COLO668 (cell line): Measurements from ENCODE around the gene CDH7.

Experiments used
- DNase-seq: peaks from one replicate; lab custom pipeline; 2025; ENCODE audit not compliant: unreplicated experiment; lab: John Stamatoyannopoulos, UW

The CDH7 gene

DNA sequence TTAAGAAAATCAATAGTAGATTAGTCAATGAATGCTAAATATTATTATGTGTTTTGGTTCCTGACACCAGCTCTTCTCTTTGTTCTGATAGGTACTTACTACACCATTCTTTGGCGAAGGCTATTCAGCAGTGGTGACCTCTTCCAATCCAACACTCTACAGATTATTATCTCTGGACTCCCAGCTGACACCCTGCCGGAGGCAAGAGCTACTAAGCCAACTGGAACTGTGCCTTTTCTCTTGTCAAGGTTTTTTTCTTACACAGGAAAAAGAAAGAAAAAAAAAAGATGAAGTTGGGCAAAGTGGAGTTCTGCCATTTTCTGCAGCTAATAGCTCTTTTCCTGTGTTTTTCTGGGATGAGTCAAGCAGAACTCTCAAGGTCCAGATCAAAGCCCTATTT lies 11.7 kb downstream of the CDH7 start:
- DNase-seq, result no peak

DNA sequence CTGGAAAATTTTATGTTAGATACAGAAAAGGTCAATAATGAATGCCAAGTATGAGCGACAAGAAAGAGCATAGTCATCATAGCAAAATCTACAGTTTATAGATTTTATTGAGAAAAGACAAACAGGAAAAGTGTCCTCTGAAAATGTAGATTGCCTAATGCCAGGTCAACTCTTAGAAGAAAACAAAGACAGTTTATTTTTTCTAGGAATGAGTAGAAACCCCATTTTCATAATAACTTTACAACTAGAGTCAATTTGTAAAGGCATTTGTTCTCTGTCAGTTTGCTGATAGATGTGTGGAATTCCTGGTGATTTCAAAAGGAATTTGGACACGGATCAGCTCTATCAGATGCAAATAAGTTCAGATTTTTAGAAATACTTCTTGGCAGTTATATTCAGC lies 16.6 kb downstream of the CDH7 start:
- DNase-seq, result no peak

DNA sequence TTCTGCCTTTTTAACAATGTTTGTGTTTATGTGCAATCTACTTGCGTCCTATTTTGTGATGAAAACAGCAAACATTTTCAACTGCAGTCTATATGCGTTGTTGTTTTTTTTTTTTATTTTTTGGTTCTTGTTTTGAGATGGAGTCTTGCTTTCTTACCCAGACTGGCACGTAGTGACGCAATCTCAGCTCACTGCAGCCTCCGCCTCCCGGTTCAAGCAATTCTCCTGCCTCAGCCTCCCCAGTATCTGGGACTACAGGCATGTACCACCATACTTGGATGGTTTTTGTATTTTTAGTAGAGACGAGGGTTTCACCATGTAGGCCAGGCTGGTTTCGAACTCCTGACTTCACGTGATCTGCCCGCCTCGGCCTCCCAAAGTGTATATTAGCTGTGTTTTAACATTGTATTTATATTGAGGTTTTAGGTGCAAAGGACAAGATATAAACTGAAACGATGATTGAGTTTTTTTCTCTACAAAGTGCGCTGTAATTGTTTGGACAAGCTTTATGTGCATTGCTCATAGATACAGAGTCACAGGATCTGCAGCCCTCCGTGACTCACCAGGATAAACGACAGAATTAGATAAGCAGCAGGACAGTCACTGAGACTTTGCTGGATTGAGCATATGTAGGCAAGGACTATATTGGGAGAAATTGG lies 17.4 kb downstream of the CDH7 start:
- no peak for DNase-seq

DNA sequence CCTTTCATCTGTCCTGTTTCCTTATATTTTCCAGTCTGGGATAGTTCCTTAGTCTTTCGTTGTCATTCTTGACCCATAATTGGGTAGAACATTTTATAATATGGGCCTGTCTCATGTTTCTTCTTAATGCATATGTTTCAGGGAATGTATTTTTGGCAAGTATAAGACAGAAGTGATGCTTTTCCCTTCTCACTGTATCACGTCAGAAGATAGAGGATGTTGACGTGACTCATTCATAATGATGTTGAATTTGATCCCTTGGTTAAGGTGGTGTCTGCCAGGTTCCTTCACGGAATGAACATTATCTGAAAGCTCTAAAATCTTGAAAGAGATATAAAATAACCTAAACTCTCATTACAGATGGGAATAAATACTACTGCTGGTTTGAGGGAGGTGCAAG lies 18.8 kb downstream of the CDH7 start:
- DNase-seq, result no peak

DNA sequence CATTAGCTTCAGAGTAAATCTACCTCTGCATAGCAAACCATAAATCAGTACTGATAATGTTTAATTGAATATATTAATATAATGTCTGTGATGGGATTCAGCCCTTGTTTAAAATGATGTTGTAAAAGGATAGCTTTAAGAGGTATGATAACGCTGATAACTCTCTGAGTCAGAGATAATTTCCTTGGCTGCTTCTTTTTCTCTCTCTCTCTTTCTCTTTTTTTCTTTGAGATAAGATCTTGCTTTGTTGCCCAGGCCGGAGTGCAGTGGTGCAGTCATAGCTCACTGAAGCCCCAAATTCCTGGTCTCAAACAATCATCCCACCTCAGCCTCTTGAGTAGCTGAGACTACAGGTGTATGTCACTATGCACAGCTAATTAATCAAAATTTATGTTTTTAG lies 35.7 kb downstream of the CDH7 start:
- DNase-seq, result no peak

DNA sequence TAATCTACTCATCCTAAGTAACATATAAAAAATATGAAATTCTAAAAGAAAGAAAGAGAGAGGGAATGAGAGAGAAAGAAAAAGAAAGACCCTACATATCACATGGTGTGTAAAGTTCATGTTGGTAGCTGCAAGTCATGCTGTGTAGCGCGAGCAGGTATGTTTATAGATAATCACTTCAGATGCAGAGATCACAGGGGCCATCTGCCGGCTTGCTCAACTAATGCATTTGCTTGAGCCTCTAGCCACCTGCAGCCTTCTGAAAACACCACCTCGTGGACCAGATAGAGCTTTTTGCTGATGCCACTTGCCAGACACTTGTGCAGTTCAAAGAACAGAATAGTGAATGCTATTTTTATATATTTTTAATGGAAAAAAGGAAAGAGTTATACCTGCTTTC lies 37.6 kb downstream of the CDH7 start:
- DNase-seq, result peak; percentile 60

DNA sequence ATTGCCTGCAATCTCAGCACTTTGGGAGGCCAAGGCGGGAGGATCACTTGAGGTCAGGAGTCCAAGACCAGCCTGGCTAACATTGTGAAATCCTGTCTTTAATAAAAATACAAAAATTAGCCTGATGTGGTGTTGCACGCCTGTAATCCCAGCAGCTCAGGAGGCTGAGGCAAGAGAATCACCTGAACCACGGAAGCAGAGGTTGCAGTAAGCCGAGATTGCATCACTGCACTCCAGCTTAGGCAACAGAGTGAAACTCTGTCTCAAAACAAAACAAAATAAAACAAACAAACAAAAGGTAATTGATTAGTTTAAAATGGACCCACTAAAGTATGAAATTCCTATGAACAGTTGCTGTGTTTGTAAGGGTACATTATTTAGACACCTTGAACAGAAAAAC lies 39.8 kb downstream of the CDH7 start:
- no peak for DNase-seq

DNA sequence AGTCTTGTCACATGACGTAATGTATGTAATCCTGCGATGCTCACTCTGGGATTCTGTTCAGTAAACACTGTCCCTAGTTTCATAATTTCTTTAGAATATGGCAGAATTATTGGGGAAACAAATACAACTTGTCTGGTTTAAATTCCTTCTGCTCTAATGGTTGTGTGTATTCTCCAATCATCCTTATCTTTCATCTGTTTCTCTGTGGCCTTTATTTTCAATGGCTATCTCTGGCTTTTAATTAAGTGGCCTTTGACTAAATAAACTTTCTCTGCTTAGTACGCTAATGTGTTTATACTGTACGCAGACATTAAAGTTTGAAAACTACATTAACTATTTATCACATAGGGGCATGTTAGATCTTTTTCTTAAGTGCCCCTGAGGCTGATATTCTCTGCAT lies 40.9 kb downstream of the CDH7 start:
- no peak for DNase-seq

DNA sequence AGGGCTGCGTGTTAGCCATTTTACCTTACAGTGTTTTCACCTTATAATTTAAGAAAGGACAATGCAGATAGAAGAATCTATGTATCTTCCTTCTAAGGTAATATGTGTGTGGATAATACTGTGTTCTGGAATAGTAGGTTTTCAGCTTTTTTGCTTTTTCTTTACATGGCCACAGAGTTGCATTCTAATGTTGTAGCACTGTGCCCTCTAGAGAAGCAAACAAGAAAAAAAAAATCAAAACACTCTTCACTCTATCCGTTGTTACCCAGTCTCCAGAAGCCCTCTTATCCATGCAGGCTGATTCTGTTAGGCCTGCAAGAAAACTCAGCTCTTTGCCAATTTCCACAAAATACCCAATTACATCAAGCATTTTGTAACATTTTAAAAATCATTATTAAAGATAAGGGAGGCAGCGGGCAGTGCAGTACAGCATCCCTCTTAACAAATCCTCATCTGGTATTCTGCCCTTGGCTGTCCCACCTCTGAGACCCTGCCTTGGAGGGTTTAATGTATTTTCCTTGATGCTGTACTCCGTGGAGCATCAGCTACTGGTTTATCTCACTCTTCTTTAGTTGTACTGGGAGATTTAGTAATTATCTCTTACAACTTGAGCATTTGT lies 41.8 kb downstream of the CDH7 start:
- no peak for DNase-seq

DNA sequence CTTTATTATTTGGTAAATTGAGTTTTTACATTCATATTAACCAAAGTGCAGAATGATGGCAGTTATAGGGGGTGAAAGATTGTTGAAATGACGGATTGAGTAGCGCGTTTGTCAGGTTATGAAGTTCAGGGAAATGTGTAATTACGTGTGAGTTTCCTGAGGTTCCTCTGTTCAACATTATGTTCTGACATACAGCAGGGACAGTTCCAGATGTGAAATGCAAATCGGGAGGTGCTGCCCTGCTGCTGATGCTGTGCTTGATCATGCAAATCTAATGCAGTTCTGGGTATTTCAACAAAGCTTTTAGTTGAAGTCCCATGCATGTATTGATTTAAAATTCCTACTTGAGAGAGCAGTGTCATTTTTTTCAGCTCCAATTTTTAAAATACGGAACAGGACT lies 57.9 kb downstream of the CDH7 start:
- no peak for DNase-seq

DNA sequence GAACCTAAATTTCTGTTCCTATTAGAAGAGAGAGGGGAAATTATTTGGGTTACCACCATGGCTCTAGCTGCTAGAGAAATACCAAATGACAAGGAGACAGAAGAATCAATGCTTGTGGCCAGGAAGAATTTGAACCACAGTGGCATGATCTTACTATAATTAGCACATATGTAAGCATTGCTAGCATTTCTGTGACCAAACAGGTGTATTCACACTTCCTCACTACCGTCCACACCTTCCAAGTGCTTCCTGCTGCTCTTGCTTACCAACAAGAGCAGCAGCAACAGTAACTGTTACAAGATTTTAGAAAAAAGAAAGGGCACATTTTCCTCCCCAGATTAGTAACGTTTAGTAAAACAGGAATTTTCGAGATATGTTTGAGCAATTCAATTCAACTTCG lies 60.5 kb downstream of the CDH7 start:
- DNase-seq, result no peak

DNA sequence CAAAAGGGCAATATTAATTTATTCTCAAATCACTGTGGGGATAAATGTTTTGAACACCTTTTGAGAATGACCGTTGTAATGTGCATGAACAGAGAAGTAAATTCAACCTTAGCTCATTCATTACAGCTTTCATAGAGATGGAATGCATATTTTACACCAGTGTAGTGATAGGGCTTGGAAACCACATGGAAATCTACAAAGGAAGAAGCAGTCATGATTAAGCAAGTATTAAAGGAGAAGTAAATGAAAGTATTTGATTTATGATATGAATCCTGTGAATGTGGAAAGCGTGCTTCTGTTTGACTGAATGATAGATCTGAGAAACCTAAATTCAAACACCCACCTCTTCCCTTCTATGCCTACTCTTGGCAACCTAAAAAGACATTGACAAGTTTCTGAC lies 64.7 kb downstream of the CDH7 start:
- DNase-seq, result no peak

DNA sequence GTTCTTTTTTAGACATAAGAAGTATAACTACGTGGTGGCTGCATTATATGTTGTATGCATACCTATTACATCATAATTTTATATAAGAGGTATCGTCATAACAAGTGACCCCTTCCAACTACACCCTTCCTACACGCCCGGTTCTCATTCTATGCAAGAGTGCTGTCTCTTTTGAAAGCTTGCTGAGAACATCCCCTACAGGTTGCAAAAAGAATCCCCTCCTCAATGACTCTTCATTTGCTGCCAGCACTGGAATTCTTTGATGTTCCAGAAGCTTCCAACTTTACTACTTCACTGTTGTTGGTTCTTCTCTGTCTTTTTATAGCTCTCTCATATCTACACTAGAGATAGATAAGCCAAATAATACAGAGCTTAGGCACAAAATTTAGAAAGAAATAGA lies 66.4 kb downstream of the CDH7 start:
- no peak for DNase-seq

DNA sequence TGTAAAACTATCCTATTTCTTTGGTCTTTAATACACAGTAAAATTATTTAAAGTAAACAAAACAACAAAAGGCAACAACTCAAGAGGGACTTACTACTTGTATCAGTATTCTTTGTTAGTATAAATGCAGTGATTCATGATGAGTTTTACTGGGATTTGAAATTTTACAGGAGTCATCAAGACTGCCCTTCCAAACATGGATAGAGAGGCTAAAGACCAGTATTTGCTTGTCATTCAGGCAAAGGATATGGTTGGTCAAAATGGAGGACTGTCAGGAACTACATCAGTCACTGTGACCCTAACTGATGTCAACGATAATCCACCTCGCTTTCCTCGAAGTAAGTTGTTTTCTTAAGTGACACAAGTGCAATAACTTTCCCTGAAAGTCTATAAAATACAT lies 71.1 kb downstream of the CDH7 start:
- DNase-seq, result no peak

DNA sequence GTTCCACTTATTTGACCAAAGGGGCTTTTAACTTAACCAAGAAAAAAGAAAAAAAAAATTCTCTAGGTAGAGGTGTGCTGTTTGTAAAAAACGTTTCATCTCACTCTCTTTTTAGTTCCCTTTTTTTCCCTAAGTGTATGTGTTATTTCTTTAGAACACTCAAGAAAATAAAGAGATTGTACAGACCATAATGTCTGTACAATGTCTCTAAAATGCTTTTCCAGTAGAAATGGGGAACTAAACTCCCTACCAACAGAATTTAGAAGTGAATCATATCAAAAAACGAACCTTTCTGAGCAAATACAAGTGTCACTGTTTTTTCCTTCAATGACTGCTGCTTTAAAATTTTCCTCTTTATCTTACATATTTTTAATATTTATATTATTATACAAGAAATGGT lies 72.0 kb downstream of the CDH7 start:
- DNase-seq, result no peak

DNA sequence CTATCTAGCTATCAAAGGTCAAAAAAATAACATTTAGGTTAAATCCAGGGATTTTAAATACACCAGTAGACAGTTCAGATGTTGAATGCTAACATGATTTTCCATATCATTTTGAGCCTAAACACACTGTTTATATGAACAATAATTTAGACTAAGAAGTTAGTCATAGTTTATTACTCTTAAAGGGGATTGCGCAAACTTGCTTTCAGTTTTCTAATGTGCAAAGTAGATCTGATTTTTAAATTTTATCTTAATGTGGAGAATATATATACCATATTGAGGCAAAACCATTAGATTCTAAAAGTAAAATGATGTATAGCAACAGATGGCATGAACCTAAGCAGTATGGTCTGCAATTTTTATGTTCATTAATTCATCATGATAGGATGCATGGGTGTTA lies 76.6 kb downstream of the CDH7 start:
- DNase-seq, result no peak

DNA sequence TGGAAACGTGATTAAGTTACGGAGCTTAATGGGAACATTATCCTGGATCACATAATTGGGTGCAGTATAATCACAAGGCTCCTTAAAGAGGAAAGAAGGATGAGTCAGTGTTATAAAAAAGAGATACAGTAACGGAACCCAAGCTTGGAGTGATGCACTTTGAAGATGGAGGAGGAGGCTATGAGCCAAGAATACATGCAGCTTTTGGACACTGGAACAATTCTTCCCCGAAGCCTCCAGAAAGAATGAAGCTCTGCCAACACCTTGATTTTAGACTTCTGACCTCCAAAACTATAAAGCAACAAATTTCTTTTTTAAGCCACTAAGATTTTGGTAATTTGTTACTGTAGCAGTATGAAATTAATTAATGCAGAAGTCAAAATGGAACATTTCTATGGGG lies 85.1 kb downstream of the CDH7 start:
- no peak for DNase-seq

DNA sequence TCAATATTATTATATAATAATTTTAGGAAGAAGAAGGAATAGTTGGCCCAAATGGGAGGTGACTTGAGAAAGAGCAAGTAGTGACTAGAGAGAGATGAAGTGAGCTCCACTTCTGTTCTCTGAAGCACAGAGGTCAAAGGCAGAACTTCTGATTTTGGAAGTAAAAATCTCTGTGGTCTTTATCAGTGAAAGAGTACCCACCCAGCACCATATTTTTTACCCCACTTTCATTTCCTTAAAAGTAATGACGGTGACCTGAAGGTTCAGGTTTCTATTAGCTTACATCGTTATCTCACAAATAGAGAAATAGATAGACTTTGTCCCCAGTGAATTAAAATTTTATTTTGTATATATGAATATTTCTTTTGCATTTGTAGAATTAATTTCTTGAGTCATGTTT lies 95.3 kb downstream of the CDH7 start:
- DNase-seq, result no peak

DNA sequence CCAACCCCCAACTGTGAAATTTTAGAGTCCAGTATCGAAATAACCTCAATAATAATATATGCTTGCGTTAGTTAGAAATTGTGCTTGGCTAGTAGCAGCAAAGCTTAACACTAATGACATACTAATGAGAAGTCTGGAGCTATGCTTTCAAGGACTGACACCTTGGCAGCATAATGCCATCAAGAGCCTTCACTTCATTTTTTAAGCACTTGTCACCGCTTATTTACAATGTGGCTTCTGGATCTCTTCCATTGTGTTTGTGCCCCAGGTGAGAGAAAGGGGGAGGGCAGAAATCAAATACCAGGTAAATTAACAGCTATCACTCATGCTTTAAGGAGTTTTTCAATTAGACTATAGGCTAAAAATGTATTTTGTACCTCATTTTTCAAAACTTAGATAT lies 101.5 kb downstream of the CDH7 start:
- no peak for DNase-seq

DNA sequence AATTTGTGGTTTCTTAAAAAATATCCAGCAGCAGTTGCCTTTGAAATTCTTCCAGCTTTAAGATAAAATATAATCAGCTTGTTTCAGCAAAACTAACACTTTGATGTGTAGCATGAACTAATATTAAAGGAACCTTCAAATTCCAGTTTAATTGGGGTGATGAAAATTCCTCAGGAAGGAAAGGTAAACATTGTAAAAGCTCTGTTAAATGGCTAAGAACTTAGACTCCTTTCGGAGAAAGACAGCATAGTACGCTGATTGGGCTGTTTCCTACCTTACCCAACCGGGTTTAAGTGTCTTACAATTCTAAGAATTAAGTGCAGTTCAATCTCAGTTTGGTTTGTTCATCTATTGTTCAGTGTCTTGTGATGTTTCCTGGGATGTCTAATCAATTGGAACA lies 108.3 kb downstream of the CDH7 start:
- DNase-seq, result no peak

DNA sequence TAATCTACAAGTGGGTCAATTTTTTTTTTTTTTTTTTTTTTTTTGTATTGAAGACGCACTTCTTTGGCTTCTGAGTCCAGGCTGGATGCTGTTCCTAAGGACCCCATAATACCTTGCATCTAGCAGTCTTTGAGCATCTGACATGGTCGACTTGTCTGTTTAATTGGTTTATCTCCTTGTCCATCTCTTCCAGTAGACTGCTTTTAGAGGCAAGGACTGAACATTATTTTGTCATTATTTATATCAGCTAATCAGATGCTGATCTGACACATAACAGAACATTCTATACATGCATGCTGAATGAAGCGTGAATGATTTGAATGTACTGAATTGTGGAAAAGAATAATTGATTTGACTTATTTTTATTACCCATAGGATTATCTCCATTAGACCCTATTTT lies 118.7 kb downstream of the CDH7 start:
- no peak for DNase-seq

DNA sequence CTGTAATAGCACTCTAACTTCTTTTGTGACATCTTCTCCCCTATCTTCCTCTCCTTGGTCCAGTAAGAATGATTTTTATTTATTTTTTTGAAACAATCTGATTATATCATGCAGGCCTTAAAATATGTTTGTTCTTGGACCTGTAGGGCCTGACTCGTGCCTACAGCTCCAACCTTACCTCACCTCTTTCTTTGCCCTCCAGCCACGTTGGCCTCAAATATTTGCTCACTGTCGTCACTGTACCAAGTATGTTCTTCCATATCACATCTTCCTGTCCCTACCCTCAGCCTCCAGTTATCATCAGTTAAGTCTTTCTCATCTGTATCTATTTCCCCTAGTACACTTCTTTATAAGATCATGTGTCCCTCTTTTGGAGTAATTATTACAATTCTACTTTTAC lies 125.5 kb downstream of the CDH7 start:
- DNase-seq, result no peak

DNA sequence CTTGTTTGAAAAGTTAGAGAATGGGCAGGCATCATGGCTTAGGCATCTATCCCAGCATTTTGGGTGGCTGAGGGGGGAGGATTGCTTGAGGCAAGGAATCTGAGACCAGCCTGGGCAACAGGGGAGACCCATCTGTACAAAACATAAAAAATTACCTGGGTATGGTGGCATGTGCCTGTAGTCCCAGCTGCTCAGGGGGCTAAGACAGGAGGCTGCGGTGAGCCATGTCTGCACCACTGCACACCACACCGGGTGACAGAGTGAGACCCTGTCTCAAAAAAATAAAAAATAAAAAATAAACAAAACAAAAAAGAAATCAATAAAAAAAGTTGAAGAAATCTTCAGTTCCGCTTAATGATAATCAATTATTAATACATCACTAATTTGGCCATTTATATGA lies 146.5 kb downstream of the CDH7 start:
- DNase-seq, result no peak
